SKM-1 treated with dmso at 0.1 percent for 144 hours (cell line): ENCODE measurements around the gene OST4.
"Not testable (repeated sequence)": the region's sequence is repeated elsewhere in the genome, so short reads cannot be mapped to it uniquely, and the experiment has no call there.

Experiments
- DNase-seq: peaks from one replicate; lab custom pipeline; 2025; ENCODE audit not compliant: unreplicated experiment; lab: John Stamatoyannopoulos, UW

The OST4 gene

GRCh38 chr2:27071277-27071989, at the start of gene OST4:
Gene OST4 (minus strand): TSS chr2:27071654.
- DNase-seq = peak; percentile 89

GRCh38 chr2:27119330-27119670, 47.8 kb upstream of the OST4 start:
- DNase-seq = not testable (repeated sequence)

- DNase-seq = no peak
Observed at GRCh38 chr2:27118525-27119329, 47.3 kb upstream of the OST4 start, which contains the start of gene CGREF1. Gene CGREF1 (minus strand): TSS chr2:27119128. CDS start chr2:27104366, 14,762 bp downstream.

GRCh38 chr2:27117995-27118524, 46.6 kb upstream of the OST4 start:
- DNase-seq = no peak

GRCh38 chr2:27115519-27115918, 44.1 kb upstream of the OST4 start:
- DNase-seq = no peak

- DNase-seq = not testable (repeated sequence)
Observed at GRCh38 chr2:27111392-27112078, 40.1 kb upstream of the OST4 start.

GRCh38 chr2:27110603-27111352, 39.3 kb upstream of the OST4 start:
- DNase-seq = not testable (repeated sequence)

- no peak for DNase-seq
Observed at GRCh38 chr2:27109083-27109482, 37.6 kb upstream of the OST4 start.

GRCh38 chr2:27108221-27108620, 36.8 kb upstream of the OST4 start:
- no peak for DNase-seq

GRCh38 chr2:27105981-27106380, 34.5 kb upstream of the OST4 start:
- no peak for DNase-seq

- DNase-seq = no peak
Observed at GRCh38 chr2:27102329-27102728, 30.9 kb upstream of the OST4 start.

- no peak for DNase-seq
Observed at GRCh38 chr2:27100036-27100435, 28.6 kb upstream of the OST4 start.

GRCh38 chr2:27099334-27099955, 28.0 kb upstream of the OST4 start:
- DNase-seq = no peak

- no peak for DNase-seq
Observed at GRCh38 chr2:27097341-27097740, 25.9 kb upstream of the OST4 start.

GRCh38 chr2:27096748-27097297, 25.4 kb upstream of the OST4 start:
- no peak for DNase-seq

- peak; percentile 42 for DNase-seq
Observed at GRCh38 chr2:27095745-27096651, 24.5 kb upstream of the OST4 start.

- no peak for DNase-seq
Observed at GRCh38 chr2:27095427-27095744, 23.9 kb upstream of the OST4 start.

- no peak for DNase-seq
Observed at GRCh38 chr2:27094353-27094984, 23.0 kb upstream of the OST4 start.
